ENCODE results near the gene TACO1.

The TACO1 gene

GRCh38 chr17:63600569-63601438 is at the start of gene TACO1:
Gene TACO1 (plus strand): TSS chr17:63600895. CDS start chr17:63601084, 189 bp downstream.
- no peak for TF ChIP-seq CTCF (IDR thresholded peaks at IDR 0.05; ENCODE audit: low read depth, low read length, missing control alignments)
- peak; percentile 67 for DNase-seq (ENCODE audit: low read depth)
- H3K4me3 ChIP-seq (ENCODE audit: low read depth, low read length) = peak within 1 kb of the TSS; percentile 97

GRCh38 chr17:63552211-63552610 is 48.5 kb upstream of the TACO1 start:
- DNase-seq (ENCODE audit: low read depth) = no peak
- no peak for TF ChIP-seq CTCF (IDR thresholded peaks at IDR 0.05; ENCODE audit: low read depth, low read length, missing control alignments)
- peak overlapping the region; percentile 98 for H3K4me3 ChIP-seq (ENCODE audit: low read depth, low read length)

- no peak overlapping the region for H3K4me3 ChIP-seq (ENCODE audit: low read depth, low read length)
- TF ChIP-seq CTCF (IDR thresholded peaks at IDR 0.05; ENCODE audit: low read depth, low read length, missing control alignments) = no peak
- DNase-seq (ENCODE audit: low read depth) = no peak
Measured at GRCh38 chr17:63555500-63556156, 45.1 kb upstream of the TACO1 start.

- DNase-seq (ENCODE audit: low read depth) = no peak
- TF ChIP-seq CTCF (IDR thresholded peaks at IDR 0.05; ENCODE audit: low read depth, low read length, missing control alignments) = no peak
- H3K4me3 ChIP-seq (ENCODE audit: low read depth, low read length) = no peak overlapping the region
Measured at GRCh38 chr17:63557416-63557815, 43.3 kb upstream of the TACO1 start.

GRCh38 chr17:63558441-63558840 is 42.3 kb upstream of the TACO1 start:
- no peak for TF ChIP-seq CTCF (IDR thresholded peaks at IDR 0.05; ENCODE audit: low read depth, low read length, missing control alignments)
- DNase-seq (ENCODE audit: low read depth) = no peak
- no peak overlapping the region for H3K4me3 ChIP-seq (ENCODE audit: low read depth, low read length)

GRCh38 chr17:63561819-63562218 is 38.9 kb upstream of the TACO1 start:
- TF ChIP-seq CTCF (IDR thresholded peaks at IDR 0.05; ENCODE audit: low read depth, low read length, missing control alignments) = no peak
- no peak for DNase-seq (ENCODE audit: low read depth)
- no peak overlapping the region for H3K4me3 ChIP-seq (ENCODE audit: low read depth, low read length)
